ENCODE results near the gene PKN1. TPM values are rescaled to one million over a fixed set of nuclear protein-coding genes. Genes with fewer than 3 reads are reported as not detected.

The PKN1 gene
- total and polyA plus RNA-seq, 9 of the 15 experiments (the other 6 are each of a cell fraction or from before 2014, with no cell fraction given) = 0.30 to 228 (median 77.5) TPM

DNA sequence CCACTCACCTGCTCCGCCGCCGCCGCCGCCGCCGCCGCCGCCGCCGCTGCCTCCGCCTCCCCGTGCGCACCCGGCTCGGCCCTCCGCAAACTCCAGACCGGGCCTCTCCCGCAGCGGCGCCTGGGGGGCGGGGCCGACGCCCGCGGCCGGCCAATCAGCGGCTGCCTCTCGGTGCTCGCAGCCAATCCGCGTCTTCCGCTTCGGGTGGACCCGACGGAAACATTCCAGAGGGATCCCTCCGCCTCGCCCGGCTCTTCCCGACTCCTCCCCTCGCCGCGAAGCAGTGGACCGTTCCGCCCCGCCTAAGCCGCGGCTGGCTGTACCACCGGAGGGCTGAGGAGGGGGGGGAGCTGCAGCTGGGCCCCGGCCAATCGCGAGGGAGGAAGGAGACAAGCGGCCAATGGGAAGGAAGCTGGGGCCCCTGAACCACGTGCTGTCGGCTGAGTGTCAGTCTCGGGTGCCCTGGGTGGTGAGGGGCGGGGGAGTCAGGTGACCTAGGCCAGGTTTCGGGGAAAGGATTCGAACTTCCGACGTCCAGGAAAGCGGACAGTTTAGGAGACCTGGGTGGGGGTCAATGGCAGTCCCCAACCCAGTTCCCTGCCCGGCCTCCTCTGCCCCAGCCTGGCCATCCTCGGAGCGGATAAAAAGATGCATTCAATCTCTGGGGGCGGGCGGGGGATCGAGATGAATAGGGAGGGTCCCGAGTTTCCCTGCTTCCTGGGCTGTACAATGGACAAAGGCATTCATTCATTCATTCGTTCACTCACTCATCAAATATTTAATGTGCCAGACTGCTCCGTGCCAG is 63.1 kb downstream of the PKN1 start, which contains the start of gene GIPC1 (continued):
- peak; percentile 6; the same call in 1 of the 2 replicates for TF ChIP-seq ARID1B (IDR thresholded peaks at IDR 0.05)
- TF ChIP-seq, protein P1, sequence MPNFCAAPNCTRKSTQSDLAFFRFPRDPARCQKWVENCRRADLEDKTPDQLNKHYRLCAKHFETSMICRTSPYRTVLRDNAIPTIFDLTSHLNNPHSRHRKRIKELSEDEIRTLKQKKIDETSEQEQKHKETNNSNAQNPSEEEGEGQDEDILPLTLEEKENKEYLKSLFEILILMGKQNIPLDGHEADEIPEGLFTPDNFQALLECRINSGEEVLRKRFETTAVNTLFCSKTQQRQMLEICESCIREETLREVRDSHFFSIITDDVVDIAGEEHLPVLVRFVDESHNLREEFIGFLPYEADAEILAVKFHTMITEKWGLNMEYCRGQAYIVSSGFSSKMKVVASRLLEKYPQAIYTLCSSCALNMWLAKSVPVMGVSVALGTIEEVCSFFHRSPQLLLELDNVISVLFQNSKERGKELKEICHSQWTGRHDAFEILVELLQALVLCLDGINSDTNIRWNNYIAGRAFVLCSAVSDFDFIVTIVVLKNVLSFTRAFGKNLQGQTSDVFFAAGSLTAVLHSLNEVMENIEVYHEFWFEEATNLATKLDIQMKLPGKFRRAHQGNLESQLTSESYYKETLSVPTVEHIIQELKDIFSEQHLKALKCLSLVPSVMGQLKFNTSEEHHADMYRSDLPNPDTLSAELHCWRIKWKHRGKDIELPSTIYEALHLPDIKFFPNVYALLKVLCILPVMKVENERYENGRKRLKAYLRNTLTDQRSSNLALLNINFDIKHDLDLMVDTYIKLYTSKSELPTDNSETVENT (CRISPR knock-in tag; IDR thresholded peaks at IDR 0.05) = peak; percentile 44; the same call in 1 of the 2 replicates
- peak; percentile 14 to 32; a peak in 1 of 4 replicates for TF ChIP-seq SIX5 (IDR thresholded peaks at IDR 0.05; ENCODE audit: borderline replicate concordance in 1 of 2, insufficient read depth in 1 of 2, low read depth in 1 of 2, low read length in 2 of 2)
- peak; percentile 79 for TF ChIP-seq CHD2 (IDR thresholded peaks at IDR 0.05; ENCODE audit: low read depth, low read length)
- TF ChIP-seq, protein P2, sequence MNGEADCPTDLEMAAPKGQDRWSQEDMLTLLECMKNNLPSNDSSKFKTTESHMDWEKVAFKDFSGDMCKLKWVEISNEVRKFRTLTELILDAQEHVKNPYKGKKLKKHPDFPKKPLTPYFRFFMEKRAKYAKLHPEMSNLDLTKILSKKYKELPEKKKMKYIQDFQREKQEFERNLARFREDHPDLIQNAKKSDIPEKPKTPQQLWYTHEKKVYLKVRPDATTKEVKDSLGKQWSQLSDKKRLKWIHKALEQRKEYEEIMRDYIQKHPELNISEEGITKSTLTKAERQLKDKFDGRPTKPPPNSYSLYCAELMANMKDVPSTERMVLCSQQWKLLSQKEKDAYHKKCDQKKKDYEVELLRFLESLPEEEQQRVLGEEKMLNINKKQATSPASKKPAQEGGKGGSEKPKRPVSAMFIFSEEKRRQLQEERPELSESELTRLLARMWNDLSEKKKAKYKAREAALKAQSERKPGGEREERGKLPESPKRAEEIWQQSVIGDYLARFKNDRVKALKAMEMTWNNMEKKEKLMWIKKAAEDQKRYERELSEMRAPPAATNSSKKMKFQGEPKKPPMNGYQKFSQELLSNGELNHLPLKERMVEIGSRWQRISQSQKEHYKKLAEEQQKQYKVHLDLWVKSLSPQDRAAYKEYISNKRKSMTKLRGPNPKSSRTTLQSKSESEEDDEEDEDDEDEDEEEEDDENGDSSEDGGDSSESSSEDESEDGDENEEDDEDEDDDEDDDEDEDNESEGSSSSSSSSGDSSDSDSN (IDR thresholded peaks at IDR 0.05; ENCODE audit: borderline replicate concordance in 1 of 2, low read depth in 2 of 2, low read length in 2 of 2) = 0 out of 4 replicates have a peak, but pooled peaks of 1 of the 2 experiments have one; percentile 48
- TF ChIP-seq, protein P3, sequence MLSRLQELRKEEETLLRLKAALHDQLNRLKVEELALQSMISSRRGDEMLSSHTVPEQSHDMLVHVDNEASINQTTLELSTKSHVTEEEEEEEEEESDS (CRISPR knock-in tag; IDR thresholded peaks at IDR 0.05) = no peak
- TF ChIP-seq OTX1 (CRISPR knock-in tag; IDR thresholded peaks at IDR 0.05) = peak; percentile 60; the same call in 1 of the 2 replicates
- no peak for TF ChIP-seq ZNF124 (CRISPR knock-in tag; IDR thresholded peaks at IDR 0.05)
- peak; percentile 86 for TF ChIP-seq PCBP1 (IDR thresholded peaks at IDR 0.05; ENCODE audit: low read depth, low read length, poor library complexity, severe bottlenecking)
- TF ChIP-seq JUND (IDR thresholded peaks at IDR 0.05; ENCODE audit: borderline replicate concordance, low read depth, low read length) = peak; percentile 94
- TF ChIP-seq JUND (tag; IDR thresholded peaks at IDR 0.05; ENCODE audit: borderline replicate concordance, low read depth, low read length) = peak; percentile 15; the same call in 1 of the 3 replicates
- TF ChIP-seq SAP30 (IDR thresholded peaks at IDR 0.05; ENCODE audit: borderline replicate concordance, insufficient read depth, low read depth, low read length, poor library complexity, severe bottlenecking) = peak; percentile 74
- TF ChIP-seq, protein P4, sequence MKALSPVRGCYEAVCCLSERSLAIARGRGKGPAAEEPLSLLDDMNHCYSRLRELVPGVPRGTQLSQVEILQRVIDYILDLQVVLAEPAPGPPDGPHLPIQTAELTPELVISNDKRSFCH (CRISPR knock-in tag; IDR thresholded peaks at IDR 0.05) = no peak
- TF ChIP-seq, protein P4 (tag; IDR thresholded peaks at IDR 0.05) = no peak
- TF ChIP-seq CTBP1 (IDR thresholded peaks at IDR 0.05; ENCODE audit: borderline replicate concordance) = peak; percentile 97
- TF ChIP-seq, protein P5, sequence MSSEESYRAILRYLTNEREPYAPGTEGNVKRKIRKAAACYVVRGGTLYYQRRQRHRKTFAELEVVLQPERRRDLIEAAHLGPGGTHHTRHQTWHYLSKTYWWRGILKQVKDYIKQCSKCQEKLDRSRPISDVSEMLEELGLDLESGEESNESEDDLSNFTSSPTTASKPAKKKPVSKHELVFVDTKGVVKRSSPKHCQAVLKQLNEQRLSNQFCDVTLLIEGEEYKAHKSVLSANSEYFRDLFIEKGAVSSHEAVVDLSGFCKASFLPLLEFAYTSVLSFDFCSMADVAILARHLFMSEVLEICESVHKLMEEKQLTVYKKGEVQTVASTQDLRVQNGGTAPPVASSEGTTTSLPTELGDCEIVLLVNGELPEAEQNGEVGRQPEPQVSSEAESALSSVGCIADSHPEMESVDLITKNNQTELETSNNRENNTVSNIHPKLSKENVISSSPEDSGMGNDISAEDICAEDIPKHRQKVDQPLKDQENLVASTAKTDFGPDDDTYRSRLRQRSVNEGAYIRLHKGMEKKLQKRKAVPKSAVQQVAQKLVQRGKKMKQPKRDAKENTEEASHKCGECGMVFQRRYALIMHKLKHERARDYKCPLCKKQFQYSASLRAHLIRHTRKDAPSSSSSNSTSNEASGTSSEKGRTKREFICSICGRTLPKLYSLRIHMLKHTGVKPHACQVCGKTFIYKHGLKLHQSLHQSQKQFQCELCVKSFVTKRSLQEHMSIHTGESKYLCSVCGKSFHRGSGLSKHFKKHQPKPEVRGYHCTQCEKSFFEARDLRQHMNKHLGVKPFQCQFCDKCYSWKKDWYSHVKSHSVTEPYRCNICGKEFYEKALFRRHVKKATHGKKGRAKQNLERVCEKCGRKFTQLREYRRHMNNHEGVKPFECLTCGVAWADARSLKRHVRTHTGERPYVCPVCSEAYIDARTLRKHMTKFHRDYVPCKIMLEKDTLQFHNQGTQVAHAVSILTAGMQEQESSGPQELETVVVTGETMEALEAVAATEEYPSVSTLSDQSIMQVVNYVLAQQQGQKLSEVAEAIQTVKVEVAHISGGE (CRISPR knock-in tag; IDR thresholded peaks at IDR 0.05) = peak in 1 of 3 experiments; percentile 75; a peak in 2 of 6 replicates
